ENCODE measurements around the gene CBX8. TPM values are rescaled to one million over a fixed set of nuclear protein-coding genes. Genes with fewer than 3 reads are reported as not detected.

CBX8 gene
- total and polyA plus RNA-seq, 2 of the 13 experiments (the other 11 are each of a cell fraction or from before 2014, with no cell fraction given): 0.34 to 12.6 TPM

- TF ChIP-seq ZNF142 (CRISPR knock-in tag; IDR thresholded peaks at IDR 0.05): no peak
- 0 out of 2 replicates have a peak, but pooled peaks have one; percentile 76 for TF ChIP-seq ZNF703 (CRISPR knock-in tag; IDR thresholded peaks at IDR 0.05; ENCODE audit: borderline replicate concordance)
- TF ChIP-seq PHF8 (CRISPR knock-in tag; IDR thresholded peaks at IDR 0.05): peak; percentile 50
- peak; percentile 95 for TF ChIP-seq NFKB2 (CRISPR knock-in tag; IDR thresholded peaks at IDR 0.05; ENCODE audit: borderline replicate concordance)
- TF ChIP-seq ZSCAN31 (CRISPR knock-in tag; IDR thresholded peaks at IDR 0.05; ENCODE audit: low read depth): no peak; the same call in 1 of the 2 replicates
- no peak for TF ChIP-seq ISL2 (CRISPR knock-in tag; IDR thresholded peaks at IDR 0.05)
- no peak for TF ChIP-seq FOXP1 (IDR thresholded peaks at IDR 0.05)
- peak; percentile 57; the same call in 1 of the 2 replicates for TF ChIP-seq FOXP1 (CRISPR knock-in tag; IDR thresholded peaks at IDR 0.05)
- TF ChIP-seq ZNF879 (CRISPR knock-in tag; IDR thresholded peaks at IDR 0.05): peak; percentile 84
- TF ChIP-seq POGK (CRISPR knock-in tag; conservative IDR thresholded peaks at IDR 0.05): peak; percentile 70; the same call in 1 of the 2 replicates
- TF ChIP-seq IRX3 (CRISPR knock-in tag; IDR thresholded peaks at IDR 0.05; ENCODE audit: borderline replicate concordance, low read depth): no peak
- TF ChIP-seq ZFP41 (CRISPR knock-in tag; IDR thresholded peaks at IDR 0.05; ENCODE audit: borderline replicate concordance): peak; percentile 99
- peak; percentile 94 for TF ChIP-seq ZNF552 (CRISPR knock-in tag; IDR thresholded peaks at IDR 0.05; ENCODE audit: borderline replicate concordance)
- no peak for TF ChIP-seq CEBPB (IDR thresholded peaks at IDR 0.05; ENCODE audit: borderline replicate concordance, low read depth, low read length)
- TF ChIP-seq ZBTB43 (CRISPR knock-in tag; conservative IDR thresholded peaks at IDR 0.05): peak; percentile 96
- 0 out of 2 replicates have a peak, but pooled peaks have one; percentile 13 for TF ChIP-seq FOXK2 (IDR thresholded peaks at IDR 0.05)
- TF ChIP-seq GATA4 (IDR thresholded peaks at IDR 0.05; ENCODE audit: borderline replicate concordance, low read depth): no peak
- peak; percentile 95 for TF ChIP-seq ZNF788 (CRISPR knock-in tag; IDR thresholded peaks at IDR 0.05; ENCODE audit: borderline replicate concordance)
- no peak for TF ChIP-seq PBX2 (CRISPR knock-in tag; IDR thresholded peaks at IDR 0.05)
- no peak for TF ChIP-seq ZNF432 (CRISPR knock-in tag; IDR thresholded peaks at IDR 0.05; ENCODE audit: borderline replicate concordance)
- TF ChIP-seq SIN3A (IDR thresholded peaks at IDR 0.05; ENCODE audit: borderline replicate concordance, low read depth, low read length): no peak
Observed at GRCh38 chr17:79760197-79760906, 36.5 kb downstream of the CBX8 start (continued).

Measured in HepG2 (cell line).